Fibroblast of mammary gland (primary cell): ENCODE measurements around the gene MYO1A.
"Not testable (repeated sequence)": the region's sequence is repeated elsewhere in the genome, so short reads cannot be mapped to it uniquely, and the experiment has no call there.

ENCODE experiments used
- DNase-seq: peaks from one replicate; pipeline ENCODE4 v3.0.0-alpha.2; 2010; ENCODE audit warnings: low read depth
- H3K4me3 ChIP-seq: 2 replicates; pipeline ENCODE4 v1.5.1; 2011; ENCODE audit warnings: low read depth, mild to moderate bottlenecking, low read length, moderate library complexity; ENCODE audit not compliant: control insufficient read depth
- CTCF ChIP-seq: conservative IDR thresholded peaks from 2 replicates; pipeline ENCODE4 v1.5.1; 2011; ENCODE audit warnings: low read depth, low read length, inconsistent platforms; ENCODE audit not compliant: control insufficient read depth, insufficient read depth

MYO1A gene

GRCh38 chr12:57055824-57056223 lies 5.9 kb upstream of the MYO1A start:
- TF ChIP-seq CTCF: no peak
- no peak overlapping the region for H3K4me3 ChIP-seq
- DNase-seq: no peak

GRCh38 chr12:57053901-57054300 lies 4.0 kb upstream of the MYO1A start:
- not testable (repeated sequence) for H3K4me3 ChIP-seq, DNase-seq

GRCh38 chr12:57053146-57053545 lies 3.2 kb upstream of the MYO1A start:
- DNase-seq, H3K4me3 ChIP-seq: not testable (repeated sequence)

GRCh38 chr12:57051011-57051410 lies 1.1 kb upstream of the MYO1A start:
- no peak for DNase-seq
- TF ChIP-seq CTCF: no peak
- H3K4me3 ChIP-seq: no peak overlapping the region

GRCh38 chr12:57049119-57049446 lies 846 bp downstream of the MYO1A start:
- H3K4me3 ChIP-seq: no peak overlapping the region
- no peak for TF ChIP-seq CTCF
- DNase-seq: no peak

GRCh38 chr12:57048423-57049118 lies 1.4 kb downstream of the MYO1A start:
- no peak for TF ChIP-seq CTCF
- DNase-seq: no peak
- H3K4me3 ChIP-seq: no peak overlapping the region

GRCh38 chr12:57047981-57048380 lies 1.9 kb downstream of the MYO1A start:
- H3K4me3 ChIP-seq: no peak overlapping the region
- TF ChIP-seq CTCF: no peak
- peak; percentile 66 for DNase-seq
